Activated naive CD8-positive, alpha-beta T cell treated with anti-CD3 and anti-CD28 coated beads, Interleukin-2, amount 50 U/mL, for 16 hours (primary cell): ENCODE results near the gene PATE2.

Source experiments
- DNase-seq: peaks from one replicate; pipeline ENCODE4 v3.0.0-alpha.2; 2020; ENCODE audit warnings: low read depth, low spot score

PATE2 gene

DNA sequence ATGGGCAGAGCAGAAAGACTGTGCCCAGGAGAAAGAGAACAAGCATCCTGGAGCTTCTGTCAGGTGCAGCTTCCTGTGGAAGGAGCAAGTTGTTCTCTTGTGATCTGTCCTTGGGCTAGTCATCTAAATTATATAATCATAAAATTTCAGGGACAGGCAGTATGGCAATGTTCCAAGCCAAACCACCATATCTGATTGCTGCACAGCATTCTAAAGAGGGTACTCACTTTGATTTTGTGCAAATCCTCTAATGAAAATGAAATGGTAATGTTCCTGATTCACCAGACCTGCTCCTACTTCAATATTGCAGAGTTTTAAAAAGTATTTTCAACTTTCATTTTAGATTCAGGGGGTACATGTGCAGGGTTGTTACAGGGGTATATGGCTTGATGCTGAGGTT lies at the start of gene PATE2:
Gene PATE2 (minus strand): TSS at position 101 of the 400 bp plus-strand sequence. CDS start 55 bp downstream, at position 46.
- no peak for DNase-seq

DNA sequence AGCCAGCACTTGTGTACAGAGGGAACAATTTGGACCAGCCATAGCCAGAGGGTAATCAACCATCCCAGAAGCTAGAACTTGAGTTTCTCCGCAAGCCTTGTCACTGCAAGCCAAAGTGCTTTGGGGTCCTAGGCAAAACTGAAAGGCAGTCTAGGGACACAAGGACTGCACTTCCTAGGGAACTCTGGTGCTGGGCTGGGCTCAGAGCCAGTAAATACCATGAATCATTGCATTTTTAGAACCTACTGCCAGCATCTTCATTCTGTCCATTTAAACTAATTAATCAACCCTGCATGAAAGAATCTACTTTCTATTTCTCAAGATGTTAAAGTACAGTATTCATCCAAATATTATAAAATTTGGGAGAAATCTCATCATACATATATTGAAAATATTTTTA lies 29.3 kb upstream of the PATE2 start:
- DNase-seq = no peak

DNA sequence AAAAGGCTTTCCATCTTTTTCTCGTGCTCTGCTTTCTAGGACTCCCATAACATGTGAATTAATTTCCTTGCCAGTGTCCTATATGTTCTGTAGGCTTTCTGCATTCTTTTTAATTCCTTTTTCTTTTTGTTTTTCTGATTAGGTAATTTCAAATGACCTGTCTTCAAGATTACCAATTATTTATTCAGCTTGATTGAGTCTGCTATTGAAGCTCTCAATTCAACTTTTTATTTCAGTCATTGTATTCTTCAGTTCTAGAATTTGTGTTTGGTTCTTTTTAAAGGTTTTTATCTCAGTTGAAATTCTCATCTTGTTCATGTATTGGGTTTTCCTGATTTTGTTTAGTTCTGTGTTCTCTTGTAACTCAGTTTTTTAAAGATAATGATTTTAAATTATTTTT lies 23.8 kb upstream of the PATE2 start:
- no peak for DNase-seq

DNA sequence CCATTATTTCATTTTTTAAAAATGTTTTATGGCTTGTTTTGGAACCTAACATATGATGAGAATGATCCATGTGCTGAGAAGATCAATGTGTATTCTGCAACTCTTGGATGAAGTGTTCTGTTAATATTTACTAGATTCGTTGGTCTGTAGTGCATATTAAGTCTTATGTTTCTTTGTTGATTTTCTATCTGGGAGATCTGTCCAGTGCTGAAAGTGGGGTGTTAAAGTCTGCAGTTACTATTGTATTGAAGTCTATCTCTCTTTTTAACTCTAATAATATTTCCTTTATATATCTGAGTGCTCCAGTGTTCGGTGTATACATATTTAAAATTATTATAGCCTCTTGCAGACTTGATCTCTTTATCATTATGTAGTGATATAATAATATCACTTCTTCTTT lies 21.2 kb upstream of the PATE2 start:
- DNase-seq = no peak

DNA sequence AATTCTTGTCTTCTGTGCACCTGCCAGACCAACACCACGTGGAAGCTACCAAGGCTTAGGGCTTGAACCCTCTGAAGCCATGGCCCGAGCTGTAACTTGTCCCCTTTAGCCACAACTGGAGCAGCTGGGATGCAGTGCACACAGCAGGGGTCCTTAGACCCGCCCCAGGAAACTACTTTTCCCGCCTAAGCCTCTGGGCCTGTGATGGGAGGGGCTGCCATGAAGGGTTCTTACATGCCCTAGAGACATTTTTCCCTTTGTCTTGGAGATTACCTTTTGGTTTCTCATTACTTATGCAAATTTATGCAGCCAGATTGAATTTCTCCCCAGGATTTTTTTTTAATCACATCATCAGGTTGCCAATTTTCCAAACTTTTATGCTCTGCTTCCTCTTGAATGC lies 19.0 kb upstream of the PATE2 start:
- DNase-seq = no peak

DNA sequence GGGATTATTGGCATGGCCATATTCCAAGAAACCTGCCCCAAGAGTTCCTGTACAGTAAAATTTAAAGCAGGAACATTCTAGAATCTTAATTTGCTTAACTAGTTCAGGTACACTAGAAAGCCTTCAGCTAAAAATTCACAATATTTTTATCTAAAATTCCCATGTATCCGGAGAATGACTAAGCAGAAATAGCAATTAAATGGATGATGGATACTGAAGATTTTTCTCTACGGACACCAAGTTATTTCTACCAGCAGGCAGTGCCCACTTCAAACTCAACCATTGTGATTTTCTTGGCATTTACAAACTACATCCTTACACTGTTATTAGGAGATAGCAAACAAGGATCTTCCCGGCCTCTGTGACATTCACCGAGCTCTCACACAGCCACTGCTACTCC lies 12.2 kb upstream of the PATE2 start:
- no peak for DNase-seq

DNA sequence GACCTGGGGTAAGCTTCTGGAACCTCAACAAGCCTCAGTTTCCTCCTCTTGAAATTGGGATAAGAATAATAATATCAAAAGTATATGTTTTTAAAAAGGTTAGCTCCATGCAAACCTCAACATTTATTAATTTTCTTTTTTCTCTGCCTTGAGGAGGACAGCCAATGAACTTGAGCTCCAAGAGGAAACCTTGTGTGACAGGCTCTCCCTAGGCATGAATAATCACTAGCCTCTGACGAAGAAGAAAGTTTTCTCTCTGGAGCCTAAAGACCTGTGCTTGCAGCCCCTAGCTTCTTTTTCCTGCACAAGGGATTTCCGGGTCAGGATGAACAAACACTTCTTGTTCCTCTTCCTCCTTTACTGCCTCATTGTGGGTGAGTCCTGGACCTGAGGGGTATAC lies 9.2 kb upstream of the PATE2 start, which contains the start of gene PATE3:
Gene PATE3 (plus strand): TSS at position 301 of the 400 bp plus-strand sequence. CDS start 25 bp downstream, at position 326.
- DNase-seq = no peak

DNA sequence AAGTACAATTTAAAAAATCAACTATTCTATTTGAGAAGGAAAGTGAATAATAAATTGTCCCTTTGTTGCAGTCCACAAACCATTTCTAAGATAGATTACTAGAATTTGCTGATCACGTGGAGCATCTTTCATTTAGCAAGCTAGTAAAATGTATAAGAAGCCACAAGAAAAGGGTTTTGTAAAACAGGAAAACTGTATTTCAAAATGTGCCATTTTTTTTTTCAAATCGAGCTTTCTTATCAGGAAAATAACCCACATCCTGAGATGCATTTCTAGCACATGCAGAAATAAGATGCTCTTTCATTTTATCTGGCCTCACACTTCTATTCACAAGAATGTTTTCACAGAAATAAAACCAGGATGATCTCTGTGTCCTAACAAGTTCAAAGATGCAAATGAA lies 6.0 kb upstream of the PATE2 start:
- DNase-seq = no peak

DNA sequence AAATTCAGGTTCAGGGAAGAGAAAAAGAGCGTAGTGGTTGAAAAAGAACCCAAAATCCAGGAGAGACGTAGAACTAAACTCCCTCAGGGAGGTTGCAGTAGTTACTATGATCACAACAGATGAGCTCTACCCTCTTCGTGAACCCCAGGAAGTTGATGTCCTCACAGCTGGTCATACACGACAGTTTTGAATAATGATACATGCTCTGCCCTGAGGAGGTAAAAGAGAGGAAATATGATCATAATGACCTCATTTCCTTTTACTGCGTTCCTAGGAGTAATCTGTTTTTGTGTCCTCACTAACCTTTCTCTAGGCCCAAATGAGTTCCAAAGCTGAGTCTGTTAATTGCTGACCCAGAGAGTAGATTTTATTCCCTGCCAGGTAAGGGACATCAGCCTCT lies 1.3 kb downstream of the PATE2 start:
- DNase-seq = no peak

DNA sequence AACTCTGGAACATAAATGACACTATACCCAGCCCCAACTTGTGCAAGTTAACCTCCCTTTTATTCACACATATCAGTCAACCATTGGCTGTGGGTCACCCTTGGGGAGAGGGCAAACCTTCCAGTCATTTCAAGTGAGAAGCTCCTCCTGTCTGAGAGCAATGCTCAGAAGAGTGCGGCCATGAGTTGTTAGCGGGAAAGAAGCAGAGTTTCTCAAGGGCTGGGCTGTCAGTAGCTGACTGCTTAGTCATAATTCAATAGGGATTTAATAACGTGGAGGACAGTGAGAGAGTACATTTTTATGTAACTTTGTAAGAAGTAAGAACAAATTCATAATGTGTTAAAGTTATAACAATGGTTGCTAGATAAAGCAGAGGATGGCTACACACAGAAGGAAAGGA lies 5.1 kb downstream of the PATE2 start:
- no peak for DNase-seq

DNA sequence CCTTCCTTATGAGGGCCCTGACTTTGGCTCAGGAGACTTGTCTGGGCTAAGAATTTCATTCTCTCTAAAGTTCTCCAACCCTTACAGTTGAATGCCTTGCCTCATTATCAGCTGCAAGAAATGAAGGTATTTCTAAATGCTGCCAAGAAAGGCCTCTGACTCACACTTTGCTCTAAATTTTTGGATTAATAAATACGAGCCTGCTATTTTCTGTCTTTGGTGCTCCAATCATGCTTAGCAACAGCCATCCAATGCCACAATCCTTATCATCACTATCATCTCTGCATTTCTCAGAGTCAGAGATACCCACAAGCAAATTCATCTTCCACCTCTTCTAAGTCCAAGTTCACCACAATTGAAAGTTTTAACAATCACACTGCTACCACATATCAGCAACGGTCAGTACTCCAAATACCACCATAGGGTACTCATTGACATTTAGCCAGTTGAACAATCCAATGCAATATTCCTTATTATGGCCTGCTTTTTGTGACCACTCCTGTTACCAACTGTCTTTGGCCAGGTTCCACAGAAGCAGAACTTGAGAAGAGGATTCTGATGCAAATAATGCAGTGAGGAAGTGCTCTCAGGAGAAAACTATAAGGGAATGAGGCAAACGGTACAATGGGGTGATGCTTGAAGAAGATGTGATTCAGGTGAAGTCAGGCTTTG lies 5.7 kb downstream of the PATE2 start:
- DNase-seq = no peak

DNA sequence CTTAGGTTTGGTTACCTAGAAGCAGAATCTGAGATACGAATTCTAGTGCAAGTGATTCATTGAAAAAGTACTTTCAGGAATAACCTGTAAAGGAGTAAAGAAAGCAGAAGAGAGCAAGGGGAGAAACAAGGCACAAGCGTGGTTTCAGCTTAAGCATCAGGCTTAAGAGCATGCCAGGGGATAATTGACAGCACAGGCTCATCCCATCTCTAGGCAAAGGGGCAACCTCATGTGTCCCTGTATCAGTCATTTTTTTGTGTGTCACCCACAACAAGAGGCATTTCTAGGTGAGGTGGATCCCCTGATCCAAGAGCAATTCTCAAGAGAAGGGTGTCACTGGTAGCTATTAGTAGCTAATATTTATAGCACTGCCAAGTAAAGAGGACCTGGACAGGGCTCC lies 8.0 kb downstream of the PATE2 start:
- no peak for DNase-seq

DNA sequence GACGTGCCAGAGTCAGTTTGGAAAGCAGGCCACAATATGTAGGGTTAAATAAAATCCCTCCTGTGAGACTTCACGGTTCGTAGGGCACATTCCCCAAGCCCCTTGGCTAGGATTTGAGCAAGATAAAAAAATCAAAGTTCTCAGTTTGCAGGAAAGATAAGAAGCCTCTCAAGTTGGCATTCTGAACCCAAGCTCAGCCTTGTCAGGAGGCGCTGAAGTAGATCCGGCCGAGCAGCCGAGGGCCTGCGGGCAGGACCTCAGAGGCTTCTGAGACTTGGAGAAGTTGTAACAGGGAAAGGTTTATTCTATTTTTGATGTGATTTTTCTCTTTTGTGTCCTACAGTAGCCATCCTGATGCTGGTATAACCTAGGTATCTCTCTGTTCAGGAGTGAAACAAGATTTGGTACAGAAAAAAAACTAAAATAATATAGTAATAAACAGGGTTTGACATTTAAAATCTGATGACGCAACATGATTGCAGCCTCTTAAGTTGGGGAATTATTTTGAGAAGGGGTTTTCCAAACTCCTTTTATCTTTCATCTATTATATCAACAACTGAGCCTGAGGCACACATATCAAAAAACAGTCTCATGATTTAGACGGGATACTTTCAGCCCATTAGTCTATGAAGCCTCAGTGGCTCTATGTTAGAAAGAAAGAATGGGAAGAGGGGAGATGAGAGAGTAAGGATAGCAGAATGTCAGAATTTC lies 10.1 kb downstream of the PATE2 start:
- no peak for DNase-seq

DNA sequence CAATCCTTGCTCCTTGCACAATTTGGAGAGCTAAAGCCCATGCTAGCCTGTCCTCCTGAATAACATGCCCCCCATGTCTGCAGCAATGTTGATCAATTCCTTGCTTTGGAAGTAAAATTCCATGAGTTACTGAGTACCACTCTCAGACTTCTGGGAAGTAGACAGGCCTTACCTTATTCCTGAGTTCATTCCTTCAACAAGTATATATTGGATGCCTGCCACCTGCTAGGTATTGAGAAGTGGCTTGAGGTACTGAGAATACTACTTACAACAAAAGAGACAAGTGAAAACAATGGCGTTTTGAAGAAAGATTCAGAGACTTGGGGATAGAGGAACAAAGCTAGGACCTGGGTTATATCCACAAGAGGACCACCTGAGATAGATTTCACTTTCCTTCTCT lies 12.4 kb downstream of the PATE2 start:
- no peak for DNase-seq

DNA sequence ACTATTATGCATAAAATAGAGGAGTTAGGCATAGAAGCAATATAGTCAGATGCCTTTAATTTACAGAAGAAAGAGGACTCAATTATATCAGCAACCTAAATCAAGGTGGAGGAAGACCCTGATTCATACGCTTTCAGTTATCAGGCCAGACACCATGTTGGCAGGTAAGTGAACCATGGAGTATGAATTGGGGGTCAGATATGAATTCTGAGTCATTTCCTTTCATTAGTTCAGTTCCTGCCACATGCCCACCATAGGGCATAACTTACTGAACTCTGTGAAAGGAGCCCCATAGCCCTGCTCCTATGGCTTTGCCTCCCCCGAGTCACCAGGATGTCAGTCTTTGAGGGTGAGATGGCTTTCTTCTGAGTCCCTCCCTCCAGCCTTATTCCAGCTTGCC lies 15.1 kb downstream of the PATE2 start:
- DNase-seq = no peak

DNA sequence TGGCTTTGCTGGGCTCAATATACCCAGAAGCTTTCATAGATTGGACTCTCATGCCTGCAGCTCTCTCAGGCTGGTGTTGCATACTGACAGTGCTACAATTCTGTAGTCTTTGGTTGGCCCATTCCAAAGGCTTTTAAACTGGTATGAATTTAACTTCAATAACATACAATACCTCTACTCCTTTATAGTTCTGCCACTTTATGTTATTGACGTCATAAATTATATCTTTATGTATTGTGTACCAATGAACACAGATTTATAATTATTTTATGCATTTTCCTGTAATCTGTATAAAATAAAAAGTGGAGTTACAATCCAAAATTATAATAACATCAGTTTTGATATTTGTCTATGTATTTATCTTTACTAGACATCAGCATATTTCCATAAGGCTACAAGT lies 16.2 kb downstream of the PATE2 start:
- DNase-seq = no peak

DNA sequence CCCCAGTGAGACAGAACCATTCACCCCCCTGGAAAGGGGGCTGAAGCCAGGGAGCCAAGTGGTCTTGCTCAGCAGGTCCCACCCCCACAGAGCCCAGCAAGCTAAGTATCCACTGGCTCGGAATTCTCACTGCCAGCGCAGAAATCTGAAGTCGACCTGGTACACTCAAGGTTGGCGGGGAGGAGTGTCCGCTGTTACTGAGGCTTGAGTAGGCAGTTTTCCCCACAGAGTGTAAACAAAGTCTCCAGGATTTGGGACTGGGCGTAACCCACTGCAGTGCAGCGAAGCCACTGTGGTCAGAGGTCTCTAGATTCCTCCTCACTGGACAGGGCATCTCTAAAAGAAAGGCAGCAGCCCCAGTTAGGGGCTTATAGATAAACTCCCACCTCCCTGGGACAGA lies 22.6 kb downstream of the PATE2 start:
- DNase-seq = no peak

DNA sequence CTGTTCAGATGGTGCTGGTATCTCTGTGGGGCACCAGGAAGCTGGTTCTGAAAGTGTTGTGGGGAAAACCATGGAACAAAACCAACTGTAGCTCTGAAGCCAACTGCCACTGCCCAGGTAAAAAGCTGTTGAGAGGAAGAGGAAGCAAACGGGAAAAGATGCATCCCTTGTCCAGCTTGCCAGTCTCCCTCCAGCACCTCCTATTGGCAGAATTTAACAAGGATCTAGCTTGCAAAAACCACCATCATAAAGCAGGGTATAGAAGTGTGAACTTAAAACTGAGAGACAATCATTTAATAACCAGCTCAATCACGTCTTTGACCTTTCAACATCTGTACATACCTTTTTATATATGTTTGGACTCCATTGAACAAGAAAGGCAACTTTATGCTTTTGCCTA lies 28.0 kb downstream of the PATE2 start:
- no peak for DNase-seq

DNA sequence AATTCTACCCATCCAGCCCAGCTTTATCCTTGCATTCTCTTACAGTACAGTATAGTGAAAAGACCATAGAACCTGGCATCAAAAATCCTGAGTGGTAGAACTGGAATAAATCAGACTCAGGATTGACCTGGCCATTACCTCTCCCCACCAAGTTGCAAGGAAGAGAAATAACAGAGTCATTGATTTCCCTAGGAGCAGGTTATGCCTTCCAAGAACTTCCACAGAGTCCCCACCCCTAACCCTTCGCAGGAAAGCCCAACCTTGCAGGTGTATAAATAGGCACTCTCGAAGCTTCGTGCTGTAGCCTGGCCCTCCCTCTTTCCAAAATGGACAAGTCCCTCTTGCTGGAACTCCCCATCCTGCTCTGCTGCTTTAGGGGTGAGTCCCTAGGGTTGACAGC lies 32.6 kb downstream of the PATE2 start, which contains the start of gene PATE1:
Gene PATE1 (plus strand): TSS at position 301 of the 400 bp plus-strand sequence. CDS start 26 bp downstream, at position 327.
- DNase-seq = no peak

DNA sequence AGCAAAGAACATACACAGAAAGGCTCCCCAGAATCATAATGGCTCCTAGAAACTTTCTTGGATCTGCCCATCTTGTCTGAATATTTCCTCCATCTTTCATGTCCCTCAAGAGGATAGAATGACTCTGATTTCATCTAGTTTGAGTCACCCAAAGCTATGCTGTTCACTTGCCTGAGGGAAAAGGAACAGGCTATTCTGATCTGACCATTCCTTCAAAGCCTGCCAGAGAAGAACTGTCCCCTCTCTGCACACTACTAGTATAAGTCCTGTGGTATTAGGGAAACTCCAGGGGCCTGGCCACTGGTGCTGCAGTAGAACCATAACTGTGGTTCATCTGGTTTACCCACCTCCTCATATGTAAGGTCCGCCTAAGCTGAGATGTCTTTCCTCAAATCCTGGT lies 34.9 kb downstream of the PATE2 start:
- DNase-seq = no peak

DNA sequence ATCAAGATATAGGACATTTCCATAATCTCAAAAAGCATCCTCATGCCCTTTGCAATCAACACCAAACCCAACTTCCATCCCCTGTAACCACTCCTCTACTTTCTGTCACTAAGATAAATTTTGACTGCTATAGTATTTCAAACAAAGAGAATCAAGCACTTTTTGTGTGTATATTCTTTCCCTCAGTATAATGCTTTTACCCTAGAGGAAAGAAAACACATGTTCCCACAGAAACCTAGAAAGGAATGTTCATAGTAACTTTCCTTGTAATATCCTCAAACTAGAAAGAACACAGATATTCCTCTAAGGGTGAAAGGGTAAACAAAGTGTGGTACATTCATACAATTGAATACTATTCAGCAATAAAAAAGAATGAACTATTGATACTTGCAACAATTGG lies 38.0 kb downstream of the PATE2 start:
- no peak for DNase-seq

DNA sequence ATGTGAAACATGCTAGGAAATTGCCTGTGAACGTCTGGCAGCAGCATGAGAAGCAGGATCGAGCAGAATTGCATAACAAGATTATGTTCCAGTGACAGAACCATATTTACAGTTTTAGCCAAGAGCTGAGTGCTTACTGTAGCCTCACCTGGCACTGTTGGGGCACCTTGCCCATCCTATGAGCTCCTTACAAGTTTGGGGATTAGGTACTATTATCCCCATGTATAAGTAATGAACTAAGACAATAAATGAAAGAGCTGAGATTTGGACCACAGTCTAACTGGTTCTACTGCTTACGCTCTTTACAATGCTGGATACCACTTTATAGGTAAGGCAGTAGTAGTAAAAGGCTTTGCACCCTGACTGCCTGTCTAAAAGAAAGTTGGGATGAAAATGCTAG lies 49.7 kb downstream of the PATE2 start:
- no peak for DNase-seq
